Natural killer cell (primary cell): ENCODE results near the gene LARP1. TPM values are rescaled to one million over a fixed set of nuclear protein-coding genes. Genes with fewer than 3 reads are reported as not detected.

Experiments
- ATAC-seq, 3 donors: fragments of 150-1000 bp in 2 of 3; fragments of 200-7000 bp in 1 of 3; cut with Tn5 transposase; 1 replicate in 1 of 3; 2 replicates in 2 of 3; pipeline ENCODE4 v1.10.0; 2021; ENCODE audit warnings: mild to moderate bottlenecking in 2 of 3, moderate library complexity in 2 of 3
- DNase-seq, 2 donors: peaks; one replicate each; pipeline versions ENCODE4 v3.0.0 to v3.0.0-alpha.2; 2013 to 2021; ENCODE audit warnings: mixed read lengths in 1 of 2
- H3K27ac ChIP-seq: one replicate; pipeline ENCODE4 v1.5.1; 2013; ENCODE audit warnings: mild to moderate bottlenecking, low read length
- H3K27me3 ChIP-seq: one replicate; pipeline ENCODE4 v1.6.1; 2013; ENCODE audit warnings: low read length; ENCODE audit not compliant: control insufficient read depth, insufficient read depth
- H3K36me3 ChIP-seq: one replicate; pipeline ENCODE4 v1.6.1; 2013; ENCODE audit warnings: low read length; ENCODE audit not compliant: control insufficient read depth, insufficient read depth
- H3K4me1 ChIP-seq: one replicate; pipeline ENCODE4 v1.6.1; 2013; ENCODE audit warnings: low read length; ENCODE audit not compliant: control insufficient read depth, insufficient read depth
- H3K4me3 ChIP-seq: one replicate; pipeline ENCODE4 v1.5.1; 2013; ENCODE audit warnings: low read length
- H3K9me3 ChIP-seq: one replicate; pipeline ENCODE4 v1.6.1; 2013; ENCODE audit warnings: low read length; ENCODE audit not compliant: control insufficient read depth, insufficient read depth
- H3K27ac Mint-ChIP-seq, 2 donors: one replicate each; pipeline ENCODE4 v1.8.0; 2022; ENCODE audit warnings: mild to moderate bottlenecking in 2 of 2, mixed read lengths in 2 of 2, moderate library complexity in 1 of 2
- H3K27me3 Mint-ChIP-seq, 2 donors: one replicate each; pipeline ENCODE4 v1.8.0; 2022; ENCODE audit warnings: low read depth in 2 of 2, mixed read lengths in 2 of 2
- H3K36me3 Mint-ChIP-seq: one replicate; pipeline ENCODE4 v1.8.0; 2022; ENCODE audit warnings: mixed read lengths
- H3K4me1 Mint-ChIP-seq, 2 donors: one replicate each; pipeline ENCODE4 v1.8.0; 2022; ENCODE audit warnings: mixed read lengths in 2 of 2
- H3K4me3 Mint-ChIP-seq: one replicate; pipeline ENCODE4 v1.8.0; 2022; ENCODE audit warnings: mild to moderate bottlenecking, moderate library complexity, mixed read lengths
- H3K9me3 Mint-ChIP-seq, 2 donors: one replicate each; pipeline ENCODE4 v1.8.0; 2022; ENCODE audit warnings: mixed read lengths in 2 of 2
- CTCF ChIP-seq: fragments of 200-600 bp; IDR thresholded peaks from one replicate; pipeline ENCODE4 v1.8.0; 2022; ENCODE audit warnings: antibody characterized with exemption
- WGBS: methylation state at CpG from one replicate; pipeline ENCODE4 v1.1.7; 2013; ENCODE audit warnings: missing lambda C conversion rate; ENCODE audit not compliant: insufficient coverage; 5-methylcytosine and 5-hydroxymethylcytosine counted together
- intact Hi-C: fragments of 100-400 bp; cut with micrococcal nuclease; formaldehyde crosslinking; loops from one replicate; pipeline ENCODE4 v1.14.2; 2022
- total RNA-seq, 4 donors: library from RNA; stranded (reverse); fragments of 120-200 nt in 1 of 4; gene quantifications; one replicate each; pipeline versions ENCODE4 v1.2.3 to v1.2.4, GENCODE V29; 2013 to 2022

The LARP1 gene
- total RNA-seq, 3 donors from 2014 or later (not counting 1 experiment from before 2014, with no cell fraction given), result 103 to 117 (median 112) TPM

GRCh38 chr5:154861946-154862345 lies 106.8 kb downstream of the LARP1 start:
- Mint-ChIP-seq H3K4me1 (peaks cover 65 to 75% of the 10 kb centered on the region in 2 donors), H3K27ac (peak overlapping the region; percentile 96 to 98), H3K4me3 (peak overlapping the region; percentile 63), H3K9me3 (no peaks in the 10 kb centered on the region), H3K27me3 (no peaks in the 10 kb centered on the region), H3K36me3 (no peaks in the 10 kb centered on the region)
- WGBS, result 90% methylated on average over 7 of the region's 8 CpGs
- Histone ChIP-seq H3K9me3 (no peaks in the 10 kb centered on the region), H3K27me3 (no peaks in the 10 kb centered on the region), H3K4me3 (no peak overlapping the region), H3K4me1 (peaks cover 23% of the 10 kb centered on the region), H3K36me3 (peaks cover 18% of the 10 kb centered on the region), H3K27ac (no peak overlapping the region)
- TF ChIP-seq CTCF, result no peak
- intact Hi-C loops, result no loop called here
- ATAC-seq, result no peak
- DNase-seq, result no peak

DNA sequence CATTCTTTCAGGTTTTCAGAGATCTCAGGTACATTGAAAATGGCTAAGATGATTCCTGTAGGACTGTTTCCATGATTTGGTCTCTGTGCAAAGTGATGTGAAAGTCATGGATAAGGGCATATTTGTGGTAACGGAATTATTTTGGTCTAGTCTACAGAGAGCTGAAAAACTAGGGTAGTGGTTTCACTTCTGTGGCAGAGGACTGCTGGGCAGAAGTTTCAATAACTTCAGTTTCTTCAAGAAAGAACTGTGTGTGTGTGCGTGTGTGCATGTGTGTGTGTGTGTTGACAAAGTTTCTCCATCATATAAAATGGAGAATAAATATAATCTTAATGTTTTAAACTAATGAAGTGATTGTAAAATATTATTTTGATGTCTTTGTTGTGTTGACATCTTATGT lies 107.6 kb downstream of the LARP1 start:
- H3K27me3 Mint-ChIP-seq, result no peaks in the 10 kb centered on the region
- intact Hi-C loops, result no loop called here
- H3K9me3 Mint-ChIP-seq, result no peaks in the 10 kb centered on the region
- no peak for DNase-seq
- Histone ChIP-seq H3K9me3 (no peaks in the 10 kb centered on the region), H3K4me1 (peaks cover 18% of the 10 kb centered on the region), H3K27ac (no peak overlapping the region), H3K4me3 (no peak overlapping the region), H3K36me3 (peaks cover 22% of the 10 kb centered on the region), H3K27me3 (no peaks in the 10 kb centered on the region)
- H3K27ac Mint-ChIP-seq, result peak overlapping the region; percentile 96 to 98
- ATAC-seq, result no peak
- WGBS, result 33% methylated on average over 1 of the region's 2 CpGs
- peak overlapping the region; percentile 3 for H3K4me3 Mint-ChIP-seq
- TF ChIP-seq CTCF, result no peak
- H3K4me1 Mint-ChIP-seq, result peaks cover 59 to 67% of the 10 kb centered on the region in 2 donors
- H3K36me3 Mint-ChIP-seq, result no peaks in the 10 kb centered on the region

DNA sequence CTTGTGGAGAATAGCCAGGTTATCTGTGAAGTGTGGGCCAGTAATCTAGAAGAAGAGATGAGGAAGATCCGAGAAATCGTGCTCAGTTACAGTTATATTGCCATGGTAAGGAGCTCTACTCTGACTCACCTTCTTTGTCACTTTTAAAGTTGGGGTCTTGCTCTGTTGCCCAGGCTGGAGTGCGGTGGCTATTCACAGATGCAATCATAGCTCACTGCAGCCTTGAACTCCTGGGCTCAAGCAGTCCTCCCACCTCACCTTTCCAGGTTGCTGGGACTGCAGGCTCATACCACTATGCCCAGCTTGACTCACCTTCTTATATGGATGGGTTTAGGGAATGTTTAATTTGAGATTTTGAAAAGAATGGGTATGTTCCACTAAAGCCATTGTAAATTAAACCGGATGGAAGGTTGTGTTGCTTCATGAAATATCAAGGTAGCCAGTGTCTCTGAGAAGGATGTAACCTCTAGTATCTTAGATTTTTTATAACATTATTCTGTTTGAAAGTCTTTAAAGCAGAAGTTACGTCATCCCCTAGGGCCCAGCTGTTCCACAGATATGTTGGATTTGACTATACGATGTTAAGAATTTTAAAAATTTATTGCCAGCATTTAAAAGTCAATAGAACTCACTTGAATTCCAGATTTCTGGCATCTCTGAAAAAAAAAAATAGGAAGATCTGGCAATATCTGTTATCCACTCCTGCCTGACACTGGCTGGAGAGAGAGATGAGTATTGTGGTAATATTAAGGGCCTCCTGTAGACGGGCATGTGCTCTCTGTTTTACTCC lies 108.3 kb downstream of the LARP1 start:
- DNase-seq (no peak), ATAC-seq (no peak)
- Mint-ChIP-seq H3K36me3 (no peaks in the 10 kb centered on the region), H3K4me3 (peak overlapping the region; percentile 40), H3K27ac (peak overlapping the region; percentile 96 to 98), H3K27me3 (no peaks in the 10 kb centered on the region), H3K4me1 (peaks cover 55 to 64% of the 10 kb centered on the region in 2 donors), H3K9me3 (no peaks in the 10 kb centered on the region)
- Histone ChIP-seq H3K36me3 (peaks cover 24% of the 10 kb centered on the region), H3K9me3 (no peaks in the 10 kb centered on the region), H3K4me3 (no peak overlapping the region), H3K27me3 (no peaks in the 10 kb centered on the region), H3K4me1 (peaks cover 18% of the 10 kb centered on the region), H3K27ac (no peak overlapping the region)
- TF ChIP-seq CTCF, result no peak
- WGBS, result 96% methylated on average over 4 of the region's 7 CpGs
- intact Hi-C loops, result no loop called here
